T-helper 2 cell treated with Interferon-gamma antibody and Interleukin-4, amounts not matched to agents 5 μg/mL and 100 μg/mL, for 36 hours (primary cell): ENCODE results near the gene PRDM5.

ENCODE experiments used
- DNase-seq: peaks from one replicate; pipeline ENCODE4 v3.0.0; 2021; ENCODE audit warnings: low spot score
- H3K27ac Mint-ChIP-seq: one replicate; pipeline ENCODE4 v1.8.0; 2021; ENCODE audit warnings: mild to moderate bottlenecking, mixed read lengths
- H3K27me3 Mint-ChIP-seq: one replicate; pipeline ENCODE4 v1.8.0; 2021; ENCODE audit warnings: low read depth, mixed read lengths
- H3K36me3 Mint-ChIP-seq: one replicate; pipeline ENCODE4 v1.8.0; 2021; ENCODE audit warnings: low read depth, mixed read lengths
- H3K4me1 Mint-ChIP-seq: one replicate; pipeline ENCODE4 v1.8.0; 2021; ENCODE audit warnings: low read depth, mixed read lengths
- H3K4me3 Mint-ChIP-seq: one replicate; pipeline ENCODE4 v1.8.0; 2022; ENCODE audit warnings: mild to moderate bottlenecking, moderate library complexity, mixed read lengths
- H3K9me3 Mint-ChIP-seq: one replicate; pipeline ENCODE4 v1.8.0; 2021; ENCODE audit warnings: mixed read lengths

Gene PRDM5

GRCh38 chr4:120922381-120923206, at the start of gene PRDM5:
TSS of gene PRDM5 (minus strand) at chr4:120922726. CDS start at chr4:120922608, 118 bp downstream.
- Mint-ChIP-seq H3K4me1 (peaks cover 8% of the 10 kb centered on the region), H3K27me3 (peaks cover 65% of the 10 kb centered on the region), H3K4me3 (peak within 1 kb of the TSS; percentile 81), H3K36me3 (no peaks in the 10 kb centered on the region), H3K9me3 (no peaks in the 10 kb centered on the region), H3K27ac (no peak within 1 kb of the TSS)
- DNase-seq, result peak; percentile 5

GRCh38 chr4:120971884-120972283, 49.4 kb upstream of the PRDM5 start:
- Mint-ChIP-seq H3K4me3 (no peak overlapping the region), H3K36me3 (no peaks in the 10 kb centered on the region), H3K4me1 (no peaks in the 10 kb centered on the region)

GRCh38 chr4:120965938-120966337, 43.4 kb upstream of the PRDM5 start:
- Mint-ChIP-seq H3K4me3 (no peak overlapping the region), H3K27me3 (peaks cover 2% of the 10 kb centered on the region), H3K9me3 (no peaks in the 10 kb centered on the region), H3K27ac (no peak overlapping the region), H3K4me1 (no peaks in the 10 kb centered on the region), H3K36me3 (no peaks in the 10 kb centered on the region)
- no peak for DNase-seq

More at GRCh38 chr4:120971884-120972283, 49.4 kb upstream of the PRDM5 start:
- Mint-ChIP-seq H3K9me3 (no peaks in the 10 kb centered on the region), H3K27ac (no peak overlapping the region), H3K27me3 (no peaks in the 10 kb centered on the region)
- DNase-seq, result no peak

- H3K4me3 Mint-ChIP-seq, result no peak overlapping the region
- peaks cover 2% of the 10 kb centered on the region for H3K27me3 Mint-ChIP-seq
- DNase-seq, result no peak
- H3K36me3 Mint-ChIP-seq, result no peaks in the 10 kb centered on the region
- H3K9me3 Mint-ChIP-seq, result no peaks in the 10 kb centered on the region
- no peaks in the 10 kb centered on the region for H3K4me1 Mint-ChIP-seq
- H3K27ac Mint-ChIP-seq, result no peak overlapping the region
Measured at GRCh38 chr4:120964596-120964995, 42.1 kb upstream of the PRDM5 start.

- H3K27me3 Mint-ChIP-seq, result peaks cover 2% of the 10 kb centered on the region
Measured at GRCh38 chr4:120963449-120963848, 40.9 kb upstream of the PRDM5 start.

GRCh38 chr4:120960656-120961267, 38.2 kb upstream of the PRDM5 start:
- no peak for DNase-seq
- Mint-ChIP-seq H3K27me3 (peaks cover 2% of the 10 kb centered on the region), H3K4me1 (no peaks in the 10 kb centered on the region), H3K36me3 (no peaks in the 10 kb centered on the region), H3K4me3 (no peak overlapping the region), H3K27ac (no peak overlapping the region), H3K9me3 (no peaks in the 10 kb centered on the region)

More at GRCh38 chr4:120963449-120963848, 40.9 kb upstream of the PRDM5 start:
- H3K9me3 Mint-ChIP-seq, result no peaks in the 10 kb centered on the region
- H3K4me1 Mint-ChIP-seq, result no peaks in the 10 kb centered on the region
- DNase-seq, result no peak
- no peak overlapping the region for H3K27ac Mint-ChIP-seq
- H3K36me3 Mint-ChIP-seq, result no peaks in the 10 kb centered on the region
- H3K4me3 Mint-ChIP-seq, result no peak overlapping the region

GRCh38 chr4:120948382-120948781, 25.9 kb upstream of the PRDM5 start:
- no peaks in the 10 kb centered on the region for H3K4me1 Mint-ChIP-seq
- no peak overlapping the region for H3K4me3 Mint-ChIP-seq
- no peaks in the 10 kb centered on the region for H3K36me3 Mint-ChIP-seq
- no peak for DNase-seq
- peaks cover 17% of the 10 kb centered on the region for H3K9me3 Mint-ChIP-seq
- H3K27me3 Mint-ChIP-seq, result no peaks in the 10 kb centered on the region
- H3K27ac Mint-ChIP-seq, result no peak overlapping the region

GRCh38 chr4:120942776-120943175, 20.2 kb upstream of the PRDM5 start:
- Mint-ChIP-seq H3K9me3 (peaks cover 8% of the 10 kb centered on the region), H3K27me3 (no peaks in the 10 kb centered on the region), H3K36me3 (no peaks in the 10 kb centered on the region), H3K4me1 (no peaks in the 10 kb centered on the region), H3K27ac (no peak overlapping the region), H3K4me3 (no peak overlapping the region)
- no peak for DNase-seq

GRCh38 chr4:120940547-120940946, 18.0 kb upstream of the PRDM5 start:
- Mint-ChIP-seq H3K4me1 (no peaks in the 10 kb centered on the region), H3K27me3 (peaks cover 4% of the 10 kb centered on the region), H3K9me3 (no peaks in the 10 kb centered on the region), H3K36me3 (no peaks in the 10 kb centered on the region), H3K4me3 (no peak overlapping the region), H3K27ac (no peak overlapping the region)
- DNase-seq, result no peak

GRCh38 chr4:120939693-120940092, 17.2 kb upstream of the PRDM5 start:
- H3K9me3 Mint-ChIP-seq, result no peaks in the 10 kb centered on the region
- no peak for DNase-seq
- no peak overlapping the region for H3K27ac Mint-ChIP-seq
- H3K36me3 Mint-ChIP-seq, result no peaks in the 10 kb centered on the region
- H3K4me1 Mint-ChIP-seq, result no peaks in the 10 kb centered on the region
- no peak overlapping the region for H3K4me3 Mint-ChIP-seq
- H3K27me3 Mint-ChIP-seq, result peaks cover 4% of the 10 kb centered on the region

- Mint-ChIP-seq H3K36me3 (no peaks in the 10 kb centered on the region), H3K27ac (no peak overlapping the region), H3K4me3 (no peak overlapping the region), H3K9me3 (no peaks in the 10 kb centered on the region), H3K27me3 (peaks cover 39% of the 10 kb centered on the region), H3K4me1 (no peaks in the 10 kb centered on the region)
- DNase-seq, result no peak
Measured at GRCh38 chr4:120929847-120930246, 7.3 kb upstream of the PRDM5 start.

GRCh38 chr4:120927801-120928409, 5.4 kb upstream of the PRDM5 start:
- Mint-ChIP-seq H3K4me3 (no peak overlapping the region), H3K27ac (no peak overlapping the region), H3K9me3 (no peaks in the 10 kb centered on the region), H3K27me3 (peaks cover 46% of the 10 kb centered on the region), H3K4me1 (peaks cover 3% of the 10 kb centered on the region), H3K36me3 (no peaks in the 10 kb centered on the region)
- DNase-seq, result no peak

GRCh38 chr4:120926358-120927025, 4.0 kb upstream of the PRDM5 start:
- no peak overlapping the region for H3K4me3 Mint-ChIP-seq
- H3K4me1 Mint-ChIP-seq, result peaks cover 8% of the 10 kb centered on the region
- H3K27ac Mint-ChIP-seq, result no peak overlapping the region
- peaks cover 46% of the 10 kb centered on the region for H3K27me3 Mint-ChIP-seq
- H3K36me3 Mint-ChIP-seq, result no peaks in the 10 kb centered on the region
- DNase-seq, result no peak
- no peaks in the 10 kb centered on the region for H3K9me3 Mint-ChIP-seq

GRCh38 chr4:120924931-120925330, 2.4 kb upstream of the PRDM5 start:
- no peaks in the 10 kb centered on the region for H3K36me3 Mint-ChIP-seq
- H3K4me1 Mint-ChIP-seq, result peaks cover 8% of the 10 kb centered on the region
- peaks cover 56% of the 10 kb centered on the region for H3K27me3 Mint-ChIP-seq
- no peak overlapping the region for H3K4me3 Mint-ChIP-seq
- no peak for DNase-seq
- H3K27ac Mint-ChIP-seq, result no peak overlapping the region
- no peaks in the 10 kb centered on the region for H3K9me3 Mint-ChIP-seq
